K562 (cell line): ENCODE results near the gene KCNMB2. TPM values are rescaled to one million over a fixed set of nuclear protein-coding genes. Genes with fewer than 3 reads are reported as not detected.

ENCODE experiments used
- ATF1 ChIP-seq, 2 experiments: fragments of 450-650 bp in 1 of 2; IDR thresholded peaks; 2 replicates each; pipeline ENCODE4 v1.6.1; 2016; ENCODE audit warnings: missing compliant biosample characterization in 1 of 2, missing genetic modification characterization in 1 of 2
- E2F6 ChIP-seq, 2 experiments: IDR thresholded peaks; 2 replicates each; pipeline ENCODE4 v1.6.1; 2011; ENCODE audit warnings: borderline replicate concordance in 1 of 2, control low read depth in 1 of 2, low read depth in 1 of 2, low read length in 1 of 2, mild to moderate bottlenecking in 1 of 2, mixed read lengths in 1 of 2, moderate library complexity in 1 of 2; ENCODE audit not compliant: insufficient read depth in 1 of 2, insufficient read length in 1 of 2, poor library complexity in 1 of 2, severe bottlenecking in 1 of 2; ENCODE audit errors: extremely low read depth in 1 of 2
- MGA ChIP-seq: fragments of 450-650 bp; IDR thresholded peaks from 2 replicates; pipeline ENCODE4 v1.6.1; 2016; ENCODE audit warnings: mild to moderate bottlenecking, moderate library complexity
- NRF1 ChIP-seq, 2 experiments: fragments of 450-650 bp; IDR thresholded peaks in 1 of 2; conservative IDR thresholded peaks in 1 of 2; 2 replicates each; pipeline ENCODE4 v1.6.1; 2014; ENCODE audit warnings: mild to moderate bottlenecking in 2 of 2
- PCBP2 ChIP-seq: fragments of 200-400 bp; formaldehyde crosslinking; IDR thresholded peaks from 2 replicates; pipeline ENCODE4 v1.6.1; 2018; ENCODE audit warnings: low read length, low read depth, mild to moderate bottlenecking, moderate library complexity; ENCODE audit not compliant: poor library complexity, severe bottlenecking
- POLR2AphosphoS2 ChIP-seq: IDR thresholded peaks from 2 replicates; pipeline ENCODE4 v1.6.1; 2012; ENCODE audit warnings: low read length, improper control_type of control experiment
- POLR2B ChIP-seq: fragments of 450-650 bp; IDR thresholded peaks from 2 replicates; pipeline ENCODE4 v1.6.1; 2018; ENCODE audit warnings: low read depth; ENCODE audit not compliant: partially characterized antibody
- TOE1 ChIP-seq, 2 experiments: fragments of 450-650 bp in 1 of 2; sonication (generic) in 1 of 2; formaldehyde crosslinking in 1 of 2; IDR thresholded peaks; 2 replicates each; pipeline versions ENCODE4 v1.7.1 to v1.8.0; 2016 to 2022; ENCODE audit warnings: borderline replicate concordance in 2 of 2, mild to moderate bottlenecking in 2 of 2, antibody characterized with exemption in 1 of 2, inconsistent platforms in 1 of 2, low read depth in 1 of 2, missing genetic modification reagents in 1 of 2, moderate library complexity in 1 of 2
- ZNF146 ChIP-seq: IDR thresholded peaks from one replicate; pipeline ENCODE4 v1.6.1; 2018; ENCODE audit warnings: missing compliant biosample characterization; ENCODE audit not compliant: unreplicated experiment
- ZNF277 ChIP-seq: fragments of 250-450 bp; sonication (Bioruptor Pico); IDR thresholded peaks from 2 replicates; pipeline ENCODE4 v1.8.0; 2022; ENCODE audit warnings: inconsistent platforms, mild to moderate bottlenecking, moderate library complexity, borderline replicate concordance
- polyA plus RNA-seq, 8 experiments: library from polyadenylated mRNA; depleted of rRNA in 4 of 8; stranded (reverse) in 5 of 8; unstranded in 3 of 8; fragments of >200 nt; fragmentation: Nextera tagmentation in 2 of 8; fragmentation: Illumina TruSeq in 1 of 8; extraction: Ambion mirVana in 2 of 8; extraction: Trizol in 1 of 8; gene quantifications; 2 replicates each; pipeline versions ENCODE4 v1.2.1 to v1.2.3, GENCODE V29; 2011 to 2014; ENCODE audit warnings: inconsistent platforms in 1 of 8, missing spikeins in 1 of 8
- total RNA-seq, 7 experiments: library from RNA; depleted of rRNA in 6 of 7; stranded (reverse); fragments of >200 nt in 6 of 7; fragmentation: Illumina TruSeq in 2 of 7; extraction: Trizol in 2 of 7; gene quantifications; 2 replicates each; pipeline versions ENCODE4 v1.2.1 to v1.2.3, GENCODE V29; 2011 to 2021; ENCODE audit warnings: low replicate concordance in 1 of 7
- TF ChIP-seq, protein P1 (sequence below): fragments of 250-450 bp; sonication (Bioruptor Pico); IDR thresholded peaks from 2 replicates; pipeline ENCODE4 v1.8.0; 2021; ENCODE audit warnings: borderline replicate concordance, mild to moderate bottlenecking, moderate library complexity; ENCODE audit not compliant: poor library complexity, severe bottlenecking

The KCNMB2 gene
- total and polyA plus RNA-seq, 9 of the 15 experiments (the other 6 are each of a cell fraction or from before 2014, with no cell fraction given) = 0.04 to 0.15 TPM; not detected in 7

DNA sequence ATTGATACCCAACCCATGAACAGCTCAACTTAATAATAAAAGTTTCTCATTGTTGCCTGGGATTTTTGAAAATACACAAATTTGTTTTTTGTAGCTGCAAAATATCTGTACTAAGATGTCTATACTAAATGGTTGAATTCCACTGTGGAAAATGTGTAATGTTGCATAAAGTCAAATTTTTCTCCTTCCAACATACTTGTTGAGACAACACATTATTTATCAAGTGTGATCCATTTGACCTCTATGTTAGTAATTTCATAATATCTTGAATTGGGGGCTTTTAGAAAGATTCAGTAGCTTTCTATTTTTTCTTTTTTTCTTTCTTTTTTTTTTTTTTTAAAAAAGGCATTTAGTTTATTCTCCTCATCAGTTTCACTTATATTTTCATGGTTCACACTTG is 88.0 kb downstream of the KCNMB2 start (continued):
- TF ChIP-seq MGA (no peak), POLR2AphosphoS2 (no peak), ZNF277 (CRISPR knock-in tag) (no peak), E2F6 (IDR thresholded peaks at IDR 0.05; ENCODE audit: borderline replicate concordance in 1 of 2, extremely low read depth in 1 of 2, insufficient read depth in 1 of 2, insufficient read length in 1 of 2, low read depth in 1 of 2, low read length in 1 of 2, poor library complexity in 1 of 2, severe bottlenecking in 1 of 2) (no peak), TOE1 (IDR thresholded peaks at IDR 0.05; ENCODE audit: borderline replicate concordance) (no peak), TOE1 (CRISPR knock-in tag; IDR thresholded peaks at IDR 0.05; ENCODE audit: borderline replicate concordance, low read depth) (no peak), POLR2B (no peak), NRF1 (conservative IDR thresholded peaks at IDR 0.05 in 1 of 2, IDR thresholded peaks at IDR 0.05 in 1 of 2) (no peak), PCBP2 (no peak), ZNF146 (CRISPR knock-in tag) (no peak), ATF1 (CRISPR knock-in tag; IDR thresholded peaks at IDR 0.05) (no peak), ATF1 (tag; IDR thresholded peaks at IDR 0.05) (no peak)
- TF ChIP-seq, protein P1, sequence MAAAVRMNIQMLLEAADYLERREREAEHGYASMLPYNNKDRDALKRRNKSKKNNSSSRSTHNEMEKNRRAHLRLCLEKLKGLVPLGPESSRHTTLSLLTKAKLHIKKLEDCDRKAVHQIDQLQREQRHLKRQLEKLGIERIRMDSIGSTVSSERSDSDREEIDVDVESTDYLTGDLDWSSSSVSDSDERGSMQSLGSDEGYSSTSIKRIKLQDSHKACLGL (CRISPR knock-in tag) = no peak
